ENCODE results near the gene VWA3A.

- TF ChIP-seq CTCF (IDR thresholded peaks at IDR 0.05) (no peak), POLR2A (IDR thresholded peaks at IDR 0.05) (no peak)
These were observed 38.2 kb downstream of the VWA3A start for GRCh38 chr16:22130528-22130927.

Data from gastroesophageal sphincter (tissue), 3 donors.